HL-60/S4 (cell line): Measurements from ENCODE around the gene ENPP6.

Experiments used
- in situ Hi-C: fragments of 300-500 bp; cut with MboI; formaldehyde crosslinking; loops from 2 replicates; pipeline ENCODE4 v1.14.3; 2022; ENCODE audit warnings: low sequenced_read_pairs

Gene ENPP6

GRCh38 chr4:184217634-184218033, at the start of gene ENPP6:
ENPP6 (minus strand) TSS chr4:184217873; CDS start chr4:184217819, 54 bp downstream.
- in situ Hi-C loops: no loop called here

GRCh38 chr4:184267206-184267608, 49.5 kb upstream of the ENPP6 start:
- in situ Hi-C loops: no loop called here

GRCh38 chr4:184265546-184266351, 48.1 kb upstream of the ENPP6 start:
- in situ Hi-C loops: no loop called here

- in situ Hi-C loops: no loop called here
Observed at GRCh38 chr4:184263910-184264732, 46.4 kb upstream of the ENPP6 start.

GRCh38 chr4:184263461-184263860, 45.8 kb upstream of the ENPP6 start:
- in situ Hi-C loops: no loop called here

- in situ Hi-C loops: no loop called here
Observed at GRCh38 chr4:184262901-184263300, 45.2 kb upstream of the ENPP6 start.

- in situ Hi-C loops: no loop called here
Observed at GRCh38 chr4:184261246-184261645, 43.6 kb upstream of the ENPP6 start.

- in situ Hi-C loops: loop anchor here (10.0 kb wide), 1 partner anchor 285 kb away; no protein-coding TSS in a partner anchor
Observed at GRCh38 chr4:184259866-184260265, 42.2 kb upstream of the ENPP6 start.

- in situ Hi-C loops: loop anchor here (10.0 kb wide), 1 partner anchor 286 kb away; no protein-coding TSS in a partner anchor
Observed at GRCh38 chr4:184259081-184259480, 41.4 kb upstream of the ENPP6 start.

- in situ Hi-C loops: loop anchor here (10.0 kb wide), 1 partner anchor 289 kb away; no protein-coding TSS in a partner anchor
Observed at GRCh38 chr4:184255871-184256642, 38.4 kb upstream of the ENPP6 start.

GRCh38 chr4:184255361-184255760, 37.7 kb upstream of the ENPP6 start:
- in situ Hi-C loops: loop anchor here (10.0 kb wide), 1 partner anchor 289 kb away; no protein-coding TSS in a partner anchor

GRCh38 chr4:184253072-184253420, 35.4 kb upstream of the ENPP6 start:
- in situ Hi-C loops: loop anchor here (10.0 kb wide), 1 partner anchor 292 kb away; no protein-coding TSS in a partner anchor

- in situ Hi-C loops: loop anchor here (10.0 kb wide), 1 partner anchor 292 kb away; no protein-coding TSS in a partner anchor
Observed at GRCh38 chr4:184252136-184253071, 34.7 kb upstream of the ENPP6 start.

GRCh38 chr4:184251670-184251980, 34.0 kb upstream of the ENPP6 start:
- in situ Hi-C loops: loop anchor here (10.0 kb wide), 1 partner anchor 293 kb away; no protein-coding TSS in a partner anchor

GRCh38 chr4:184250795-184251669, 33.4 kb upstream of the ENPP6 start:
- in situ Hi-C loops: loop anchor here (10.0 kb wide), 1 partner anchor 294 kb away; no protein-coding TSS in a partner anchor

- in situ Hi-C loops: no loop called here
Observed at GRCh38 chr4:184248216-184248615, 30.5 kb upstream of the ENPP6 start.

GRCh38 chr4:184247421-184247820, 29.7 kb upstream of the ENPP6 start:
- in situ Hi-C loops: no loop called here

- in situ Hi-C loops: no loop called here
Observed at GRCh38 chr4:184246426-184246825, 28.8 kb upstream of the ENPP6 start.
